MCF 10A (cell line): ENCODE data around the gene SIDT2. TPM values are rescaled to one million over a fixed set of nuclear protein-coding genes. Genes with fewer than 3 reads are reported as not detected.

Experiments used
- BruUV-seq: library from RNA; stranded (reverse); fragments of 400-500 nt; replicated peaks from 2 replicates; lab custom pipeline; 2021; lab: Mats Ljungman, UMichigan
- CTCF ChIA-PET: fragments of 300-600 bp; sonication (Branson Sonifier 250); formaldehyde crosslinking; extraction: SDS; loops from one replicate; lab custom pipeline; 2021; ENCODE audit warnings: antibody characterized with exemption, inconsistent platforms; lab: Yijun Ruan, JAX
- POLR2A ChIA-PET: fragments of 300-600, 350-650 bp; sonication (Branson Sonifier 250); formaldehyde crosslinking; extraction: SDS; loops from one replicate; lab custom pipeline; 2020; ENCODE audit warnings: antibody characterized with exemption, inconsistent platforms; lab: Yijun Ruan, JAX
- DNase-seq: peaks from one replicate; pipeline ENCODE4 v3.0.0-alpha.2; 2018; ENCODE audit not compliant: unreplicated experiment
- H3K27ac Mint-ChIP-seq: one replicate; pipeline ENCODE4 v1.8.0; 2022; ENCODE audit warnings: mild to moderate bottlenecking, low read depth, mixed read lengths; ENCODE audit not compliant: unreplicated experiment
- H3K27me3 Mint-ChIP-seq: one replicate; pipeline ENCODE4 v1.8.0; 2022; ENCODE audit warnings: mixed read lengths; ENCODE audit not compliant: insufficient read depth, unreplicated experiment
- H3K36me3 Mint-ChIP-seq: one replicate; pipeline ENCODE4 v1.8.0; 2022; ENCODE audit warnings: mild to moderate bottlenecking, moderate library complexity, mixed read lengths; ENCODE audit not compliant: insufficient read depth, unreplicated experiment
- H3K4me1 Mint-ChIP-seq: one replicate; pipeline ENCODE4 v1.8.0; 2022; ENCODE audit warnings: mixed read lengths; ENCODE audit not compliant: insufficient read depth, unreplicated experiment
- H3K4me3 Mint-ChIP-seq: one replicate; pipeline ENCODE4 v1.8.0; 2022; ENCODE audit warnings: mild to moderate bottlenecking, moderate library complexity, mixed read lengths; ENCODE audit not compliant: unreplicated experiment
- H3K9me3 Mint-ChIP-seq: one replicate; pipeline ENCODE4 v1.8.0; 2022; ENCODE audit warnings: mixed read lengths; ENCODE audit not compliant: unreplicated experiment
- CTCF ChIP-seq: fragments of 200-600 bp; IDR thresholded peaks from one replicate; pipeline ENCODE4 v1.8.0; 2022; ENCODE audit warnings: antibody characterized with exemption, mild to moderate bottlenecking; ENCODE audit not compliant: unreplicated experiment
- intact Hi-C: fragments of 100-400 bp; cut with micrococcal nuclease; formaldehyde crosslinking; loops from 2 replicates; pipeline ENCODE4 v1.14.1; 2022
- total RNA-seq: library from RNA; stranded (reverse); gene quantifications from 2 replicates; pipeline ENCODE4 v1.2.3, GENCODE V29; 2022

The SIDT2 gene
- total RNA-seq, 1 experiment from 2014 or later: 18.4 TPM

- no peak for DNase-seq
- POLR2A ChIA-PET: interaction anchor here (1.2 to 3.9 kb wide), 2 partner anchors 13 to 16 kb away, joined by 4 to 27 read pairs; partner anchors contain the start of gene PAFAH1B2
- no peak for TF ChIP-seq CTCF
- intact Hi-C loops: no loop called here
- CTCF ChIA-PET: interaction anchor here (1.5 kb wide), 1 partner anchor 70 kb away, joined by 7 read pairs; no protein-coding TSS in a partner anchor
- no peak overlapping the region for H3K27ac Mint-ChIP-seq
- no peaks in the 10 kb centered on the region for H3K27me3 Mint-ChIP-seq
- no peaks in the 10 kb centered on the region for H3K4me1 Mint-ChIP-seq
- no peaks in the 10 kb centered on the region for H3K9me3 Mint-ChIP-seq
- H3K4me3 Mint-ChIP-seq: no peak overlapping the region
- no TSS peak for BruUV-seq
- H3K36me3 Mint-ChIP-seq: peaks cover 87% of the 10 kb centered on the region
Observed at GRCh38 chr11:117157507-117157906, 21.0 kb upstream of the SIDT2 start.

GRCh38 chr11:117159892-117160291 lies 18.7 kb upstream of the SIDT2 start:
- no peaks in the 10 kb centered on the region for H3K9me3 Mint-ChIP-seq
- DNase-seq: no peak
- no peak overlapping the region for H3K27ac Mint-ChIP-seq
- intact Hi-C loops: no loop called here
- peaks cover 92% of the 10 kb centered on the region for H3K36me3 Mint-ChIP-seq
- ChIA-PET CTCF (interaction anchor here (0.6 to 1.2 kb wide), 2 partner anchors 12 to 61 kb away, joined by 3 to 4 read pairs; no protein-coding TSS in a partner anchor), POLR2A (interaction anchor here (0.6 to 2.7 kb wide), 3 partner anchors 16 to 217 kb away, joined by 3 to 18 read pairs (median 10); partner anchors contain the start of genes PAFAH1B2 and SIDT2)
- no peaks in the 10 kb centered on the region for H3K4me1 Mint-ChIP-seq
- no peak overlapping the region for H3K4me3 Mint-ChIP-seq
- H3K27me3 Mint-ChIP-seq: no peaks in the 10 kb centered on the region
- BruUV-seq: no TSS peak
- TF ChIP-seq CTCF: no peak

- peaks cover 92% of the 10 kb centered on the region for H3K36me3 Mint-ChIP-seq
- no peak for DNase-seq
- no peaks in the 10 kb centered on the region for H3K27me3 Mint-ChIP-seq
- POLR2A ChIA-PET: interaction anchor here (0.9 to 2.7 kb wide), 3 partner anchors 15 to 18 kb away, joined by 3 to 18 read pairs (median 10); partner anchors contain the start of genes PAFAH1B2 and SIDT2
- no TSS peak for BruUV-seq
- no peak overlapping the region for H3K4me3 Mint-ChIP-seq
- H3K4me1 Mint-ChIP-seq: peaks cover 6% of the 10 kb centered on the region
- CTCF ChIA-PET: interaction anchor here (1.1 to 1.5 kb wide), 3 partner anchors 13 to 55 kb away, joined by 4 read pairs; no protein-coding TSS in a partner anchor
- no peak overlapping the region for H3K27ac Mint-ChIP-seq
- no peak for TF ChIP-seq CTCF
- intact Hi-C loops: no loop called here
- no peaks in the 10 kb centered on the region for H3K9me3 Mint-ChIP-seq
Observed at GRCh38 chr11:117160826-117161225, 17.7 kb upstream of the SIDT2 start.

- peaks cover 14% of the 10 kb centered on the region for H3K4me1 Mint-ChIP-seq
- BruUV-seq: no TSS peak
- no peak for DNase-seq
- TF ChIP-seq CTCF: no peak
- H3K36me3 Mint-ChIP-seq: peaks cover 100% of the 10 kb centered on the region
- no peaks in the 10 kb centered on the region for H3K9me3 Mint-ChIP-seq
- intact Hi-C loops: no loop called here
- ChIA-PET CTCF (no interaction called here), POLR2A (interaction anchor here (0.7 to 2.5 kb wide), 5 partner anchors 10 to 22 kb away, joined by 3 to 13 read pairs (median 5); partner anchors contain the start of genes PAFAH1B2 and SIDT2)
- H3K4me3 Mint-ChIP-seq: no peak overlapping the region
- no peak overlapping the region for H3K27ac Mint-ChIP-seq
- no peaks in the 10 kb centered on the region for H3K27me3 Mint-ChIP-seq
Observed at GRCh38 chr11:117166491-117166890, 12.1 kb upstream of the SIDT2 start.
